Upper lobe of left lung (tissue), 6 donors: ENCODE results near the gene GJD4. TPM values are rescaled to one million over a fixed set of nuclear protein-coding genes. Genes with fewer than 3 reads are reported as not detected.

ENCODE experiments used
- total RNA-seq, 6 donors: library from RNA; depleted of rRNA in 4 of 6; stranded (reverse); fragments of >200 nt in 4 of 6; gene quantifications; one replicate each; pipeline versions ENCODE4 v1.1.0 to v1.2.1, GENCODE V29; 2016 to 2021
- donor health status: DM: no; HTN: no; CAD: no; lungs with moderate emphysema.
- donor health status: DM: no; HTN: yes; CAD: no; lungs with severe emphysema.

The GJD4 gene
- total RNA-seq, 6 donors from 2014 or later = not detected

Other genes starting within 250 kb of the GJD4 start
- 10 to 100 TPM in 5 of 6 donors, 1 to 10 TPM in 1; 2.1 to 26.3 (median 21.0) TPM for gene FZD8, start 37.0 kb downstream of the GJD4 start, total RNA-seq